ENCODE measurements around the gene NDUFA6.

GRCh38 chr22:42061041-42061440 is 29.5 kb downstream of the NDUFA6 start:
- TF ChIP-seq CTCF (IDR thresholded peaks at IDR 0.05) (no peak), POLR2A (IDR thresholded peaks at IDR 0.05) (no peak)
